ENCODE measurements around the gene GPR85. TPM values are rescaled to one million over a fixed set of nuclear protein-coding genes. Genes with fewer than 3 reads are reported as not detected.

Gene GPR85
- polyA plus RNA-seq, 1 experiment = 2.6 TPM

- Histone ChIP-seq H3K27me3 (ENCODE audit: control insufficient read depth, insufficient read depth, low read length) (no peaks in the 10 kb centered on the region), H3K4me3 (ENCODE audit: low read depth, low read length) (no peak overlapping the region), H3K36me3 (ENCODE audit: control insufficient read depth, insufficient read depth, low read length) (no peaks in the 10 kb centered on the region)
- TF ChIP-seq CTCF (IDR thresholded peaks at IDR 0.05; ENCODE audit: insufficient read depth, low read depth, low read length) = no peak
- POLR2A ChIA-PET = no interaction called here
- no peak for DNase-seq (ENCODE audit: low read depth)
- CTCF ChIA-PET = no interaction called here
These were observed 6.9 kb upstream of the GPR85 start for GRCh38 chr7:113093561-113093960.

- Histone ChIP-seq H3K4me3 (ENCODE audit: low read depth, low read length) (no peak overlapping the region), H3K27me3 (ENCODE audit: control insufficient read depth, insufficient read depth, low read length) (no peaks in the 10 kb centered on the region), H3K36me3 (ENCODE audit: control insufficient read depth, insufficient read depth, low read length) (no peaks in the 10 kb centered on the region)
- DNase-seq (ENCODE audit: low read depth) = no peak
- ChIA-PET POLR2A (no interaction called here), CTCF (no interaction called here)
- TF ChIP-seq CTCF (IDR thresholded peaks at IDR 0.05; ENCODE audit: insufficient read depth, low read depth, low read length) = no peak
These were observed 6.1 kb upstream of the GPR85 start for GRCh38 chr7:113092762-113093161.

- ChIA-PET POLR2A (no interaction called here), CTCF (interaction anchor here (0.6 to 1.3 kb wide), 3 partner anchors 11 to 36 kb away, joined by 3 to 4 read pairs (median 4); no protein-coding TSS in a partner anchor)
- peak; percentile 79 for DNase-seq (ENCODE audit: low read depth)
- H3K36me3 ChIP-seq (ENCODE audit: control insufficient read depth, insufficient read depth, low read length) = no peaks in the 10 kb centered on the region
- H3K4me3 ChIP-seq (ENCODE audit: low read depth, low read length) = peak overlapping the region; percentile 55
- no peaks in the 10 kb centered on the region for H3K27me3 ChIP-seq (ENCODE audit: control insufficient read depth, insufficient read depth, low read length)
- no peak for TF ChIP-seq CTCF (IDR thresholded peaks at IDR 0.05; ENCODE audit: insufficient read depth, low read depth, low read length)
These were observed 708 bp upstream of the GPR85 start for GRCh38 chr7:113087071-113087998.

- ChIA-PET POLR2A (interaction anchor here (0.6 kb wide), 1 partner anchor 53 kb away, joined by 19 read pairs; no protein-coding TSS in a partner anchor), CTCF (interaction anchor here (0.6 to 1.3 kb wide), 3 partner anchors 10 to 207 kb away, joined by 3 to 4 read pairs (median 4); no protein-coding TSS in a partner anchor)
- H3K4me3 ChIP-seq (ENCODE audit: low read depth, low read length) = peak overlapping the region; percentile 55
- no peaks in the 10 kb centered on the region for H3K27me3 ChIP-seq (ENCODE audit: control insufficient read depth, insufficient read depth, low read length)
- no peaks in the 10 kb centered on the region for H3K36me3 ChIP-seq (ENCODE audit: control insufficient read depth, insufficient read depth, low read length)
- no peak for TF ChIP-seq CTCF (IDR thresholded peaks at IDR 0.05; ENCODE audit: insufficient read depth, low read depth, low read length)
- no peak for DNase-seq (ENCODE audit: low read depth)
These were observed 741 bp downstream of the GPR85 start for GRCh38 chr7:113085781-113086390.

GRCh38 chr7:113084496-113085172 is 2.0 kb downstream of the GPR85 start:
- POLR2A ChIA-PET = no interaction called here
- no peak overlapping the region for H3K4me3 ChIP-seq (ENCODE audit: low read depth, low read length)
- no peak for DNase-seq (ENCODE audit: low read depth)
- no peak for TF ChIP-seq CTCF (IDR thresholded peaks at IDR 0.05; ENCODE audit: insufficient read depth, low read depth, low read length)
- no peaks in the 10 kb centered on the region for H3K27me3 ChIP-seq (ENCODE audit: control insufficient read depth, insufficient read depth, low read length)
- H3K36me3 ChIP-seq (ENCODE audit: control insufficient read depth, insufficient read depth, low read length) = no peaks in the 10 kb centered on the region
- CTCF ChIA-PET = interaction anchor here (0.8 kb wide), 1 partner anchor 12 kb away, joined by 3 read pairs; no protein-coding TSS in a partner anchor
